ENCODE results near the gene KLHL3. TPM values are rescaled to one million over a fixed set of nuclear protein-coding genes. Genes with fewer than 3 reads are reported as not detected.

The KLHL3 gene
- total and polyA plus RNA-seq, 2 experiments from 2014 or later, result 4.9 to 10.8 TPM

DNA sequence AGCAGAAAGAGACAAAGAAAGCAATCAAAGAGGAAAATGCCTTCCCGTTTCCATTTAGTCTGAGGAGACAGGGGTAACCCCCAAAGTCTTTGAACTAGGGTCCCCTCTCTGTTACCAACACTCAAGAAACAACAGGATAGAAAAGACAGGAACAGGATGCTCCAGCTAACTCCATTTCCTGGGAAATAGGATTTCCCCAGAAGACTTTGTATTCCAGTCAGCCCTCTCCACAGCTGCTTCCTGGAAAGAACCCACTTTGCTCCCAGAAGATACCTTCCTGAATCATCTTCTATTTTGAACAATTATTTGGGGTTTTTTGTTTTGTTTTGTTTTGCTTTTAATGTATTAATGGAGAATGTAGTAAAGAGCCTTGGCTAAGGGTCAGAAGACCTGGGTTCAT, 56.0 kb downstream of the KLHL3 start (continued):
- TF ChIP-seq, protein P1, sequence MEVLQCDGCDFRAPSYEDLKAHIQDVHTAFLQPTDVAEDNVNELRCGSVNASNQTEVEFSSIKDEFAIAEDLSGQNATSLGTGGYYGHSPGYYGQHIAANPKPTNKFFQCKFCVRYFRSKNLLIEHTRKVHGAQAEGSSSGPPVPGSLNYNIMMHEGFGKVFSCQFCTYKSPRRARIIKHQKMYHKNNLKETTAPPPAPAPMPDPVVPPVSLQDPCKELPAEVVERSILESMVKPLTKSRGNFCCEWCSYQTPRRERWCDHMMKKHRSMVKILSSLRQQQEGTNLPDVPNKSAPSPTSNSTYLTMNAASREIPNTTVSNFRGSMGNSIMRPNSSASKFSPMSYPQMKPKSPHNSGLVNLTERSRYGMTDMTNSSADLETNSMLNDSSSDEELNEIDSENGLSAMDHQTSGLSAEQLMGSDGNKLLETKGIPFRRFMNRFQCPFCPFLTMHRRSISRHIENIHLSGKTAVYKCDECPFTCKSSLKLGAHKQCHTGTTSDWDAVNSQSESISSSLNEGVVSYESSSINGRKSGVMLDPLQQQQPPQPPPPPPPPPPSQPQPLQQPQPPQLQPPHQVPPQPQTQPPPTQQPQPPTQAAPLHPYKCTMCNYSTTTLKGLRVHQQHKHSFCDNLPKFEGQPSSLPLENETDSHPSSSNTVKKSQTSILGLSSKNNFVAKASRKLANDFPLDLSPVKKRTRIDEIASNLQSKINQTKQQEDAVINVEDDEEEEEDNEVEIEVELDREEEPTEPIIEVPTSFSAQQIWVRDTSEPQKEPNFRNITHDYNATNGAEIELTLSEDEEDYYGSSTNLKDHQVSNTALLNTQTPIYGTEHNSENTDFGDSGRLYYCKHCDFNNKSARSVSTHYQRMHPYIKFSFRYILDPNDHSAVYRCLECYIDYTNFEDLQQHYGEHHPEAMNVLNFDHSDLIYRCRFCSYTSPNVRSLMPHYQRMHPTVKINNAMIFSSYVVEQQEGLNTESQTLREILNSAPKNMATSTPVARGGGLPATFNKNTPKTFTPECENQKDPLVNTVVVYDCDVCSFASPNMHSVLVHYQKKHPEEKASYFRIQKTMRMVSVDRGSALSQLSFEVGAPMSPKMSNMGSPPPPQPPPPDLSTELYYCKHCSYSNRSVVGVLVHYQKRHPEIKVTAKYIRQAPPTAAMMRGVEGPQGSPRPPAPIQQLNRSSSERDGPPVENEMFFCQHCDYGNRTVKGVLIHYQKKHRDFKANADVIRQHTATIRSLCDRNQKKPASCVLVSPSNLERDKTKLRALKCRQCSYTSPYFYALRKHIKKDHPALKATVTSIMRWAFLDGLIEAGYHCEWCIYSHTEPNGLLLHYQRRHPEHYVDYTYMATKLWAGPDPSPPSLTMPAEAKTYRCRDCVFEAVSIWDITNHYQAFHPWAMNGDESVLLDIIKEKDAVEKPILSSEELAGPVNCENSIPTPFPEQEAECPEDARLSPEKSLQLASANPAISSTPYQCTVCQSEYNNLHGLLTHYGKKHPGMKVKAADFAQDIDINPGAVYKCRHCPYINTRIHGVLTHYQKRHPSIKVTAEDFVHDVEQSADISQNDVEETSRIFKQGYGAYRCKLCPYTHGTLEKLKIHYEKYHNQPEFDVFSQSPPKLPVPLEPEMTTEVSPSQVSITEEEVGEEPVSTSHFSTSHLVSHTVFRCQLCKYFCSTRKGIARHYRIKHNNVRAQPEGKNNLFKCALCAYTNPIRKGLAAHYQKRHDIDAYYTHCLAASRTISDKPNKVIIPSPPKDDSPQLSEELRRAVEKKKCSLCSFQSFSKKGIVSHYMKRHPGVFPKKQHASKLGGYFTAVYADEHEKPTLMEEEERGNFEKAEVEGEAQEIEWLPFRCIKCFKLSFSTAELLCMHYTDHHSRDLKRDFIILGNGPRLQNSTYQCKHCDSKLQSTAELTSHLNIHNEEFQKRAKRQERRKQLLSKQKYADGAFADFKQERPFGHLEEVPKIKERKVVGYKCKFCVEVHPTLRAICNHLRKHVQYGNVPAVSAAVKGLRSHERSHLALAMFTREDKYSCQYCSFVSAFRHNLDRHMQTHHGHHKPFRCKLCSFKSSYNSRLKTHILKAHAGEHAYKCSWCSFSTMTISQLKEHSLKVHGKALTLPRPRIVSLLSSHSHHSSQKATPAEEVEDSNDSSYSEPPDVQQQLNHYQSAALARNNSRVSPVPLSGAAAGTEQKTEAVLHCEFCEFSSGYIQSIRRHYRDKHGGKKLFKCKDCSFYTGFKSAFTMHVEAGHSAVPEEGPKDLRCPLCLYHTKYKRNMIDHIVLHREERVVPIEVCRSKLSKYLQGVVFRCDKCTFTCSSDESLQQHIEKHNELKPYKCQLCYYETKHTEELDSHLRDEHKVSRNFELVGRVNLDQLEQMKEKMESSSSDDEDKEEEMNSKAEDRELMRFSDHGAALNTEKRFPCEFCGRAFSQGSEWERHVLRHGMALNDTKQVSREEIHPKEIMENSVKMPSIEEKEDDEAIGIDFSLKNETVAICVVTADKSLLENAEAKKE (CRISPR knock-in tag; IDR thresholded peaks at IDR 0.05), result no peak
- TF ChIP-seq, protein P2, sequence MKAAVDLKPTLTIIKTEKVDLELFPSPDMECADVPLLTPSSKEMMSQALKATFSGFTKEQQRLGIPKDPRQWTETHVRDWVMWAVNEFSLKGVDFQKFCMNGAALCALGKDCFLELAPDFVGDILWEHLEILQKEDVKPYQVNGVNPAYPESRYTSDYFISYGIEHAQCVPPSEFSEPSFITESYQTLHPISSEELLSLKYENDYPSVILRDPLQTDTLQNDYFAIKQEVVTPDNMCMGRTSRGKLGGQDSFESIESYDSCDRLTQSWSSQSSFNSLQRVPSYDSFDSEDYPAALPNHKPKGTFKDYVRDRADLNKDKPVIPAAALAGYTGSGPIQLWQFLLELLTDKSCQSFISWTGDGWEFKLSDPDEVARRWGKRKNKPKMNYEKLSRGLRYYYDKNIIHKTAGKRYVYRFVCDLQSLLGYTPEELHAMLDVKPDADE (IDR thresholded peaks at IDR 0.05), result no peak

DNA sequence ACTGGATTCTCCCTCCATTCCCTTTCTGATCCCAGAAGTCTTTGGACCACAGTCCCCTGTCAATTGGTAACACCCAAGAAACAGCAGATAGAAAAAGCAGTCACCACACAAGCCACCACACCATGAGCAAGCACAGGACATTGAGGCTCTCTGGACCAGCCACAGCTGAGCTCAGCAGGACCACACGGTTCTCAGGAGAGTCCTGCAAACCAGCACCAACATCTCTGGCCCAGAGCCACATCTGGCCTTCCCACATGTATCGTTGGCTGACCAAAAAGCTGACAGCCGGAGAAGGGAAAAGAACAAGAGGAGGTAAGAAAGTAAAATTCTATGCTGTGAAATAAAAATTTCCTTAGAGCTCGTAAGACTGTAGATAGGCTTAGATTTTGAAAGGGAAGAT, 56.7 kb downstream of the KLHL3 start:
- H3K4me3 ChIP-seq, result no peak overlapping the region
- H3K27me3 ChIP-seq (ENCODE audit: insufficient read depth), result no peaks in the 10 kb centered on the region
- H3K27ac ChIP-seq (ENCODE audit: low read depth), result no peak overlapping the region
- no peaks in the 10 kb centered on the region for H3F3A ChIP-seq (replicated peaks; ENCODE audit: low read depth)
- H3K9me3 Mint-ChIP-seq, result no peaks in the 10 kb centered on the region
- H2AFZ ChIP-seq, result no peak overlapping the region
- no peaks in the 10 kb centered on the region; the same call in 1 of the 2 replicates for H3K36me3 ChIP-seq (ENCODE audit: insufficient read depth)
- H3K9me2 ChIP-seq (ENCODE audit: insufficient read depth), result no peaks in the 10 kb centered on the region
- DNase-seq (ENCODE audit: low spot score), result no peak
- no peaks in the 10 kb centered on the region for H3K27me3 Mint-ChIP-seq (ENCODE audit: insufficient read depth, low read depth, poor library complexity)
- H3K4me1 ChIP-seq (ENCODE audit: insufficient read depth), result no peaks in the 10 kb centered on the region
- H3K36me3 Mint-ChIP-seq (ENCODE audit: low read depth), result peaks cover 3% of the 10 kb centered on the region; the same call in 2 of the 3 replicates
- ATAC-seq, result no peak
- no peak overlapping the region for H3K4me3 Mint-ChIP-seq
- H3K4me1 Mint-ChIP-seq, result no peaks in the 10 kb centered on the region
- H3K27ac Mint-ChIP-seq, result no peak overlapping the region
- H4K20me1 ChIP-seq (replicated peaks; ENCODE audit: insufficient read depth), result no peaks in the 10 kb centered on the region
- H3K4me2 ChIP-seq, result no peak overlapping the region
- no peaks in the 10 kb centered on the region for H3K79me2 ChIP-seq (replicated peaks; ENCODE audit: insufficient read depth)
- TF ChIP-seq CREB1 (CRISPR knock-in tag; IDR thresholded peaks at IDR 0.05; ENCODE audit: low read depth) (no peak), EZH2 (IDR thresholded peaks at IDR 0.05; ENCODE audit: low read depth, unreplicated experiment) (no peak), POLR2AphosphoS5 (IDR thresholded peaks at IDR 0.05; ENCODE audit: low read depth) (no peak), ZNF331 (CRISPR knock-in tag; IDR thresholded peaks at IDR 0.05; ENCODE audit: low read depth) (no peak), JUNB (IDR thresholded peaks at IDR 0.05; ENCODE audit: unreplicated experiment) (no peak), STAT1 (IDR thresholded peaks at IDR 0.05; ENCODE audit: unreplicated experiment) (no peak)
- TF ChIP-seq, protein P2 (IDR thresholded peaks at IDR 0.05), result no peak

All from GM23338 (cell line).